Fibroblast of skin of right biceps (primary cell): ENCODE data around the gene GCLM.
"Not testable (repeated sequence)": the region's sequence is repeated elsewhere in the genome, so short reads cannot be mapped to it uniquely, and the experiment has no call there.

ENCODE experiments used
- DNase-seq: peaks from one replicate; pipeline ENCODE4 v3.0.0-alpha.2; 2013

The GCLM gene

GRCh38 chr1:93909146-93910050 lies at the start of gene GCLM:
GCLM (minus strand) TSS chr1:93909430; CDS start chr1:93909163, 267 bp downstream.
- DNase-seq = peak; percentile 96

GRCh38 chr1:93958726-93959100 lies 49.5 kb upstream of the GCLM start:
- no peak for DNase-seq

GRCh38 chr1:93958032-93958725 lies 48.9 kb upstream of the GCLM start:
- no peak for DNase-seq

GRCh38 chr1:93955765-93956164 lies 46.5 kb upstream of the GCLM start:
- no peak for DNase-seq

- not testable (repeated sequence) for DNase-seq
Observed at GRCh38 chr1:93947002-93947686, 37.9 kb upstream of the GCLM start.

- no peak for DNase-seq
Observed at GRCh38 chr1:93938461-93939145, 29.4 kb upstream of the GCLM start.

GRCh38 chr1:93937997-93938396 lies 28.8 kb upstream of the GCLM start:
- DNase-seq = no peak

GRCh38 chr1:93925206-93925605 lies 16.0 kb upstream of the GCLM start:
- no peak for DNase-seq

- no peak for DNase-seq
Observed at GRCh38 chr1:93919780-93920179, 10.6 kb upstream of the GCLM start.

- no peak for DNase-seq
Observed at GRCh38 chr1:93917302-93917701, 8.1 kb upstream of the GCLM start.

- DNase-seq = not testable (repeated sequence)
Observed at GRCh38 chr1:93910880-93911279, 1.6 kb upstream of the GCLM start.

- no peak for DNase-seq
Observed at GRCh38 chr1:93910305-93910704, 1.1 kb upstream of the GCLM start.

GRCh38 chr1:93908394-93909145 lies 660 bp downstream of the GCLM start:
- DNase-seq = peak; percentile 12

GRCh38 chr1:93907718-93908117 lies 1.5 kb downstream of the GCLM start:
- DNase-seq = peak; percentile 54

- DNase-seq = no peak
Observed at GRCh38 chr1:93906480-93906879, 2.8 kb downstream of the GCLM start.

- DNase-seq = peak; percentile 52
Observed at GRCh38 chr1:93905734-93906133, 3.5 kb downstream of the GCLM start.

- DNase-seq = peak; percentile 3
Observed at GRCh38 chr1:93905051-93905450, 4.2 kb downstream of the GCLM start.

- no peak for DNase-seq
Observed at GRCh38 chr1:93904228-93904627, 5.0 kb downstream of the GCLM start.

- DNase-seq = no peak
Observed at GRCh38 chr1:93900723-93901504, 8.3 kb downstream of the GCLM start.

- no peak for DNase-seq
Observed at GRCh38 chr1:93899543-93900207, 9.6 kb downstream of the GCLM start.

GRCh38 chr1:93888900-93889299 lies 20.3 kb downstream of the GCLM start:
- no peak for DNase-seq
